ENCODE measurements around the gene SECTM1.
"Not testable (repeated sequence)": the region's sequence is repeated elsewhere in the genome, so short reads cannot be mapped to it uniquely, and the experiment has no call there.

Gene SECTM1

GRCh38 chr17:82333279-82334171 lies at the start of gene SECTM1:
Gene SECTM1, minus strand, starts transcription at chr17:82333766. Its CDS starts 6,526 bp downstream, at chr17:82327240.
- DNase-seq: no peak

- DNase-seq: no peak
Observed at GRCh38 chr17:82382933-82383255, 49.3 kb upstream of the SECTM1 start.

- not testable (repeated sequence) for DNase-seq
Observed at GRCh38 chr17:82382220-82382932, 48.8 kb upstream of the SECTM1 start.

GRCh38 chr17:82381703-82382009 lies 48.1 kb upstream of the SECTM1 start:
- DNase-seq: not testable (repeated sequence)

- DNase-seq: no peak
Observed at GRCh38 chr17:82380860-82381702, 47.5 kb upstream of the SECTM1 start.

GRCh38 chr17:82378741-82379021 lies 45.1 kb upstream of the SECTM1 start:
- DNase-seq: no peak

GRCh38 chr17:82377924-82378740 lies 44.6 kb upstream of the SECTM1 start:
- no peak for DNase-seq

GRCh38 chr17:82377294-82377693 lies 43.7 kb upstream of the SECTM1 start:
- not testable (repeated sequence) for DNase-seq

- no peak for DNase-seq
Observed at GRCh38 chr17:82376042-82376730, 42.6 kb upstream of the SECTM1 start.

GRCh38 chr17:82375359-82376041 lies 41.9 kb upstream of the SECTM1 start:
- DNase-seq: no peak

- no peak for DNase-seq
Observed at GRCh38 chr17:82374626-82375331, 41.2 kb upstream of the SECTM1 start.

GRCh38 chr17:82373731-82374625 lies 40.4 kb upstream of the SECTM1 start:
- no peak for DNase-seq

- DNase-seq: not testable (repeated sequence)
Observed at GRCh38 chr17:82373072-82373452, 39.5 kb upstream of the SECTM1 start.

- no peak for DNase-seq
Observed at GRCh38 chr17:82372249-82373071, 38.9 kb upstream of the SECTM1 start.

- DNase-seq: no peak
Observed at GRCh38 chr17:82371333-82372248, 38.0 kb upstream of the SECTM1 start, which contains the start of gene UTS2R. Gene UTS2R, plus strand, starts transcription at chr17:82371765. Its CDS starts 2,560 bp downstream, at chr17:82374325.

GRCh38 chr17:82370471-82371332 lies 37.1 kb upstream of the SECTM1 start:
- no peak for DNase-seq

- DNase-seq: no peak
Observed at GRCh38 chr17:82369211-82369610, 35.6 kb upstream of the SECTM1 start.
